ENCODE data around the gene ELMOD2. TPM values are rescaled to one million over a fixed set of nuclear protein-coding genes. Genes with fewer than 3 reads are reported as not detected.

ELMOD2 gene
- total and polyA plus RNA-seq, 2 of the 13 experiments (the other 11 are each of a cell fraction or from before 2014, with no cell fraction given), result 10.2 to 38.1 TPM

DNA sequence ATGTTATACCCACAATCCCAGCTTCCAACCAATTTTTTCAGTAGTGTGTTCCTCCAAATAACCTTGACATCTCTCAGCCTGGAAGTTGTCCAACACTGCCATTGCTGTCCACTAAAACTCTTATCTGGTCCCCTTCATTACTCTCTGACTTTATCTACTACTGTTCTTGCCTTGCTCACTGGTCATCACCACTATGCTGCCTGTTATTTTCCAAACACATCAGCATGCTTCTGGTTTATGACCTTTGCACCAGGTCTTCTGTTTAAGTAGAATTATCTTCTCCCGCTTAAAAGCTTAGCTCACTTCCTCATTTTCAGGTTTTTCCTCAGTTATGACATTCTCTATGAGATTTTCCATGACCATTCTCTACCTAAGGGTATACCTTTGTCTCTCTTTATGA, 5.5 kb downstream of the ELMOD2 start (continued):
- TF ChIP-seq EP300 (IDR thresholded peaks at IDR 0.05; ENCODE audit: low read depth in 2 of 2, low read length in 2 of 2) (peak in 1 of 2 experiments; percentile 24; a peak in 1 of 4 replicates), EP300 (CRISPR knock-in tag; IDR thresholded peaks at IDR 0.05; ENCODE audit: borderline replicate concordance) (no peak), ZNF460 (CRISPR knock-in tag; IDR thresholded peaks at IDR 0.05; ENCODE audit: borderline replicate concordance) (no peak), IRF2 (CRISPR knock-in tag; IDR thresholded peaks at IDR 0.05) (peak; percentile 22; the same call in 1 of the 2 replicates), ZNF12 (CRISPR knock-in tag; IDR thresholded peaks at IDR 0.05) (no peak), SETDB1 (CRISPR knock-in tag; IDR thresholded peaks at IDR 0.05; ENCODE audit: borderline replicate concordance) (no peak), JARID2 (CRISPR knock-in tag; IDR thresholded peaks at IDR 0.05; ENCODE audit: insufficient replicate concordance) (no peak), SP140L (CRISPR knock-in tag; IDR thresholded peaks at IDR 0.05; ENCODE audit: borderline replicate concordance) (0 out of 2 replicates have a peak, but pooled peaks have one; percentile 46), ZBTB8A (CRISPR knock-in tag; IDR thresholded peaks at IDR 0.05; ENCODE audit: borderline replicate concordance, low read depth) (no peak), RFX1 (IDR thresholded peaks at IDR 0.05) (no peak), ZNF788 (CRISPR knock-in tag; IDR thresholded peaks at IDR 0.05; ENCODE audit: borderline replicate concordance) (no peak), ZMYM4 (CRISPR knock-in tag; IDR thresholded peaks at IDR 0.05) (peak; percentile 64), ERF (CRISPR knock-in tag; IDR thresholded peaks at IDR 0.05) (0 out of 2 replicates have a peak, but pooled peaks have one; percentile 49), RXRA (CRISPR knock-in tag; IDR thresholded peaks at IDR 0.05) (no peak), KLF16 (CRISPR knock-in tag; IDR thresholded peaks at IDR 0.05) (0 out of 4 replicates have a peak, but pooled peaks of 1 of the 2 experiments have one; percentile 20), MTA1 (CRISPR knock-in tag; IDR thresholded peaks at IDR 0.05; ENCODE audit: borderline replicate concordance) (no peak), ZNF572 (CRISPR knock-in tag; IDR thresholded peaks at IDR 0.05) (no peak), RXRB (CRISPR knock-in tag; IDR thresholded peaks at IDR 0.05; ENCODE audit: borderline replicate concordance) (peak; percentile 44; the same call in 1 of the 2 replicates)
- TF ChIP-seq, protein P1, sequence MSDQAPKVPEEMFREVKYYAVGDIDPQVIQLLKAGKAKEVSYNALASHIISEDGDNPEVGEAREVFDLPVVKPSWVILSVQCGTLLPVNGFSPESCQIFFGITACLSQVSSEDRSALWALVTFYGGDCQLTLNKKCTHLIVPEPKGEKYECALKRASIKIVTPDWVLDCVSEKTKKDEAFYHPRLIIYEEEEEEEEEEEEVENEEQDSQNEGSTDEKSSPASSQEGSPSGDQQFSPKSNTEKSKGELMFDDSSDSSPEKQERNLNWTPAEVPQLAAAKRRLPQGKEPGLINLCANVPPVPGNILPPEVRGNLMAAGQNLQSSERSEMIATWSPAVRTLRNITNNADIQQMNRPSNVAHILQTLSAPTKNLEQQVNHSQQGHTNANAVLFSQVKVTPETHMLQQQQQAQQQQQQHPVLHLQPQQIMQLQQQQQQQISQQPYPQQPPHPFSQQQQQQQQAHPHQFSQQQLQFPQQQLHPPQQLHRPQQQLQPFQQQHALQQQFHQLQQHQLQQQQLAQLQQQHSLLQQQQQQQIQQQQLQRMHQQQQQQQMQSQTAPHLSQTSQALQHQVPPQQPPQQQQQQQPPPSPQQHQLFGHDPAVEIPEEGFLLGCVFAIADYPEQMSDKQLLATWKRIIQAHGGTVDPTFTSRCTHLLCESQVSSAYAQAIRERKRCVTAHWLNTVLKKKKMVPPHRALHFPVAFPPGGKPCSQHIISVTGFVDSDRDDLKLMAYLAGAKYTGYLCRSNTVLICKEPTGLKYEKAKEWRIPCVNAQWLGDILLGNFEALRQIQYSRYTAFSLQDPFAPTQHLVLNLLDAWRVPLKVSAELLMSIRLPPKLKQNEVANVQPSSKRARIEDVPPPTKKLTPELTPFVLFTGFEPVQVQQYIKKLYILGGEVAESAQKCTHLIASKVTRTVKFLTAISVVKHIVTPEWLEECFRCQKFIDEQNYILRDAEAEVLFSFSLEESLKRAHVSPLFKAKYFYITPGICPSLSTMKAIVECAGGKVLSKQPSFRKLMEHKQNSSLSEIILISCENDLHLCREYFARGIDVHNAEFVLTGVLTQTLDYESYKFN (CRISPR knock-in tag; conservative IDR thresholded peaks at IDR 0.05), result peak; percentile 75
- TF ChIP-seq, protein P2, sequence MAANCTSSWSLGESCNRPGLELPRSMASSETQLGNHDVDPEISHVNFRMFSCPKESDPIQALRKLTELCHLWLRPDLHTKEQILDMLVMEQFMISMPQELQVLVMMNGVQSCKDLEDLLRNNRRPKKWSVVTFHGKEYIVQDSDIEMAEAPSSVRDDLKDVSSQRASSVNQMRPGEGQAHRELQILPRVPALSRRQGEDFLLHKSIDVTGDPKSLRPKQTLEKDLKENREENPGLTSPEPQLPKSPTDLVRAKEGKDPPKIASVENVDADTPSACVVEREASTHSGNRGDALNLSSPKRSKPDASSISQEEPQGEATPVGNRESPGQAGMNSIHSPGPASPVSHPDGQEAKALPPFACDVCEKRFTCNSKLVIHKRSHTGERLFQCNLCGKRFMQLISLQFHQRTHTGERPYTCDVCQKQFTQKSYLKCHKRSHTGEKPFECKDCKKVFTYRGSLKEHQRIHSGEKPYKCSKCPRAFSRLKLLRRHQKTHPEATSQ (CRISPR knock-in tag; IDR thresholded peaks at IDR 0.05; ENCODE audit: borderline replicate concordance), result no peak
- TF ChIP-seq, protein P3, sequence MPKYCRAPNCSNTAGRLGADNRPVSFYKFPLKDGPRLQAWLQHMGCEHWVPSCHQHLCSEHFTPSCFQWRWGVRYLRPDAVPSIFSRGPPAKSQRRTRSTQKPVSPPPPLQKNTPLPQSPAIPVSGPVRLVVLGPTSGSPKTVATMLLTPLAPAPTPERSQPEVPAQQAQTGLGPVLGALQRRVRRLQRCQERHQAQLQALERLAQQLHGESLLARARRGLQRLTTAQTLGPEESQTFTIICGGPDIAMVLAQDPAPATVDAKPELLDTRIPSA (CRISPR knock-in tag; IDR thresholded peaks at IDR 0.05; ENCODE audit: borderline replicate concordance), result no peak
- TF ChIP-seq, protein P4, sequence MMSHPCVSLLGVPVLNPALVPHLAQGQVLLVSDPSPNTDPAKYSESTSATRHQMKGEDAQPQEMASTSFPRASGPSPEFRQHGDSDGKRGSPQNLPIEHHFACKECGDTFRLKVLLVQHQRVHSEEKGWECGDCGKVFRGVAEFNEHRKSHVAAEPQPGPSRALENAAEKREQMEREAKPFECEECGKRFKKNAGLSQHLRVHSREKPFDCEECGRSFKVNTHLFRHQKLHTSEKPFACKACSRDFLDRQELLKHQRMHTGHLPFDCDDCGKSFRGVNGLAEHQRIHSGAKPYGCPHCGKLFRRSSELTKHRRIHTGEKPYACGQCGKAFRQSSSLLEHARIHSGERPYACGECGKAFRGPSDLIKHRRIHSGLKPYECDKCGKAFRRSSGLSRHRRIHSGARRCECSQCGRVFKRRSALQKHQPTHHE (CRISPR knock-in tag; IDR thresholded peaks at IDR 0.05; ENCODE audit: borderline replicate concordance), result no peak
- TF ChIP-seq, protein P5, sequence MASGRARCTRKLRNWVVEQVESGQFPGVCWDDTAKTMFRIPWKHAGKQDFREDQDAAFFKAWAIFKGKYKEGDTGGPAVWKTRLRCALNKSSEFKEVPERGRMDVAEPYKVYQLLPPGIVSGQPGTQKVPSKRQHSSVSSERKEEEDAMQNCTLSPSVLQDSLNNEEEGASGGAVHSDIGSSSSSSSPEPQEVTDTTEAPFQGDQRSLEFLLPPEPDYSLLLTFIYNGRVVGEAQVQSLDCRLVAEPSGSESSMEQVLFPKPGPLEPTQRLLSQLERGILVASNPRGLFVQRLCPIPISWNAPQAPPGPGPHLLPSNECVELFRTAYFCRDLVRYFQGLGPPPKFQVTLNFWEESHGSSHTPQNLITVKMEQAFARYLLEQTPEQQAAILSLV (CRISPR knock-in tag; IDR thresholded peaks at IDR 0.05; ENCODE audit: borderline replicate concordance), result no peak
